ENCODE data around the gene ANKS1B. TPM values are rescaled to one million over a fixed set of nuclear protein-coding genes. Genes with fewer than 3 reads are reported as not detected.

The ANKS1B gene
- total RNA-seq, 1 donor from 2014 or later: 2.4 TPM

- Histone ChIP-seq H3K27ac (ENCODE audit: low read depth, low read length) (no peak overlapping the region), H3K4me3 (ENCODE audit: insufficient read depth, low read depth, low read length) (no peak overlapping the region), H4K20me1 (ENCODE audit: insufficient read depth, low read length) (no peaks in the 10 kb centered on the region), H3K4me2 (ENCODE audit: low read length) (no peak overlapping the region), H3K4me1 (ENCODE audit: insufficient read depth, low read length) (no peaks in the 10 kb centered on the region), H3K36me3 (ENCODE audit: insufficient read depth, low read length) (no peaks in the 10 kb centered on the region), H2AFZ (ENCODE audit: low read depth, low read length) (no peak overlapping the region), H3K79me2 (ENCODE audit: insufficient read depth, low read length) (no peaks in the 10 kb centered on the region), H3K9me3 (ENCODE audit: insufficient read depth, low read depth, low read length) (no peaks in the 10 kb centered on the region), H3K9ac (ENCODE audit: low read length) (no peak overlapping the region), H3K27me3 (ENCODE audit: insufficient read depth, low read length) (no peaks in the 10 kb centered on the region)
- TF ChIP-seq CTCF (IDR thresholded peaks at IDR 0.05; ENCODE audit: insufficient read depth, low read depth, low read length): no peak
- TF ChIP-seq EZH2 (IDR thresholded peaks at IDR 0.05; ENCODE audit: insufficient read depth, low read length): no peak
- H3K4me1 Mint-ChIP-seq (ENCODE audit: low read depth, unreplicated experiment): no peaks in the 10 kb centered on the region
- DNase-seq (ENCODE audit: low read depth) (no peak), FAIRE-seq (no peak)
- H3K4me3 Mint-ChIP-seq (ENCODE audit: unreplicated experiment): no peak overlapping the region
- H3K36me3 Mint-ChIP-seq (ENCODE audit: low read depth, unreplicated experiment): no peaks in the 10 kb centered on the region
- no peaks in the 10 kb centered on the region for H3K9me3 Mint-ChIP-seq (ENCODE audit: unreplicated experiment)
- no peak overlapping the region for H3K27ac Mint-ChIP-seq (ENCODE audit: unreplicated experiment)
- H3K27me3 Mint-ChIP-seq (ENCODE audit: low read depth, unreplicated experiment): no peaks in the 10 kb centered on the region
These were observed 125.6 kb downstream of the ANKS1B start for GRCh38 chr12:99859126-99859525.

GRCh38 chr12:99852666-99853065 lies 132.1 kb downstream of the ANKS1B start:
- H3K27ac Mint-ChIP-seq (ENCODE audit: unreplicated experiment): no peak overlapping the region
- Histone ChIP-seq H3K4me1 (ENCODE audit: insufficient read depth, low read length) (no peaks in the 10 kb centered on the region), H3K27ac (ENCODE audit: low read depth, low read length) (no peak overlapping the region), H3K9ac (ENCODE audit: low read length) (no peak overlapping the region), H3K79me2 (ENCODE audit: insufficient read depth, low read length) (no peaks in the 10 kb centered on the region), H4K20me1 (ENCODE audit: insufficient read depth, low read length) (no peaks in the 10 kb centered on the region), H2AFZ (ENCODE audit: low read depth, low read length) (no peak overlapping the region), H3K36me3 (ENCODE audit: insufficient read depth, low read length) (no peaks in the 10 kb centered on the region), H3K27me3 (ENCODE audit: insufficient read depth, low read length) (no peaks in the 10 kb centered on the region), H3K4me3 (ENCODE audit: insufficient read depth, low read depth, low read length) (no peak overlapping the region), H3K9me3 (ENCODE audit: insufficient read depth, low read depth, low read length) (no peaks in the 10 kb centered on the region), H3K4me2 (ENCODE audit: low read length) (no peak overlapping the region)
- H3K27me3 Mint-ChIP-seq (ENCODE audit: low read depth, unreplicated experiment): no peaks in the 10 kb centered on the region
- no peaks in the 10 kb centered on the region for H3K36me3 Mint-ChIP-seq (ENCODE audit: low read depth, unreplicated experiment)
- no peak for DNase-seq (ENCODE audit: low read depth)
- FAIRE-seq: no peak
- H3K4me3 Mint-ChIP-seq (ENCODE audit: unreplicated experiment): no peak overlapping the region
- TF ChIP-seq EZH2 (IDR thresholded peaks at IDR 0.05; ENCODE audit: insufficient read depth, low read length) (no peak), CTCF (IDR thresholded peaks at IDR 0.05; ENCODE audit: insufficient read depth, low read depth, low read length) (no peak)
- peaks cover 1% of the 10 kb centered on the region for H3K9me3 Mint-ChIP-seq (ENCODE audit: unreplicated experiment)
- H3K4me1 Mint-ChIP-seq (ENCODE audit: low read depth, unreplicated experiment): no peaks in the 10 kb centered on the region

GRCh38 chr12:99847936-99848335 lies 136.8 kb downstream of the ANKS1B start:
- Mint-ChIP-seq H3K9me3 (ENCODE audit: unreplicated experiment) (no peaks in the 10 kb centered on the region), H3K27me3 (ENCODE audit: low read depth, unreplicated experiment) (no peaks in the 10 kb centered on the region), H3K36me3 (ENCODE audit: low read depth, unreplicated experiment) (no peaks in the 10 kb centered on the region), H3K4me1 (ENCODE audit: low read depth, unreplicated experiment) (no peaks in the 10 kb centered on the region), H3K27ac (ENCODE audit: unreplicated experiment) (no peak overlapping the region), H3K4me3 (ENCODE audit: unreplicated experiment) (no peak overlapping the region)
- no peak for FAIRE-seq
- H3K4me3 ChIP-seq (ENCODE audit: insufficient read depth, low read depth, low read length): no peak overlapping the region
- H2AFZ ChIP-seq (ENCODE audit: low read depth, low read length): no peak overlapping the region
- no peak for TF ChIP-seq EZH2 (IDR thresholded peaks at IDR 0.05; ENCODE audit: insufficient read depth, low read length)
- TF ChIP-seq CTCF (IDR thresholded peaks at IDR 0.05; ENCODE audit: insufficient read depth, low read depth, low read length): no peak
- no peak overlapping the region for H3K9ac ChIP-seq (ENCODE audit: low read length)
- no peaks in the 10 kb centered on the region for H3K9me3 ChIP-seq (ENCODE audit: insufficient read depth, low read depth, low read length)
- H3K27ac ChIP-seq (ENCODE audit: low read depth, low read length): no peak overlapping the region
- H4K20me1 ChIP-seq (ENCODE audit: insufficient read depth, low read length): no peaks in the 10 kb centered on the region
- no peaks in the 10 kb centered on the region for H3K36me3 ChIP-seq (ENCODE audit: insufficient read depth, low read length)
- no peak for DNase-seq (ENCODE audit: low read depth)
- no peak overlapping the region for H3K4me2 ChIP-seq (ENCODE audit: low read length)
- H3K4me1 ChIP-seq (ENCODE audit: insufficient read depth, low read length): no peaks in the 10 kb centered on the region
- H3K79me2 ChIP-seq (ENCODE audit: insufficient read depth, low read length): no peaks in the 10 kb centered on the region
- H3K27me3 ChIP-seq (ENCODE audit: insufficient read depth, low read length): no peaks in the 10 kb centered on the region
